Hepatocyte (in vitro differentiated cells): ENCODE measurements around the gene RENBP.

Source experiments
- EZH2 ChIP-seq: fragments of 200-600 bp; sonication (generic); IDR thresholded peaks from 2 replicates; pipeline ENCODE4 v1.6.1; 2016; ENCODE audit warnings: antibody characterized with exemption, mild to moderate bottlenecking, borderline replicate concordance
- EZH2phosphoT487 ChIP-seq: fragments of 200-600 bp; sonication (generic); IDR thresholded peaks from one replicate; pipeline ENCODE4 v1.6.1; 2018; ENCODE audit warnings: antibody characterized with exemption, mild to moderate bottlenecking, low read depth, moderate library complexity; ENCODE audit not compliant: unreplicated experiment, severe bottlenecking
- TF ChIP-seq, protein P1 (sequence below): fragments of 200-600 bp; sonication (generic); IDR thresholded peaks from 2 replicates; pipeline ENCODE4 v1.5.1; 2016; ENCODE audit warnings: antibody characterized with exemption, mild to moderate bottlenecking; ENCODE audit not compliant: poor library complexity

DNA sequence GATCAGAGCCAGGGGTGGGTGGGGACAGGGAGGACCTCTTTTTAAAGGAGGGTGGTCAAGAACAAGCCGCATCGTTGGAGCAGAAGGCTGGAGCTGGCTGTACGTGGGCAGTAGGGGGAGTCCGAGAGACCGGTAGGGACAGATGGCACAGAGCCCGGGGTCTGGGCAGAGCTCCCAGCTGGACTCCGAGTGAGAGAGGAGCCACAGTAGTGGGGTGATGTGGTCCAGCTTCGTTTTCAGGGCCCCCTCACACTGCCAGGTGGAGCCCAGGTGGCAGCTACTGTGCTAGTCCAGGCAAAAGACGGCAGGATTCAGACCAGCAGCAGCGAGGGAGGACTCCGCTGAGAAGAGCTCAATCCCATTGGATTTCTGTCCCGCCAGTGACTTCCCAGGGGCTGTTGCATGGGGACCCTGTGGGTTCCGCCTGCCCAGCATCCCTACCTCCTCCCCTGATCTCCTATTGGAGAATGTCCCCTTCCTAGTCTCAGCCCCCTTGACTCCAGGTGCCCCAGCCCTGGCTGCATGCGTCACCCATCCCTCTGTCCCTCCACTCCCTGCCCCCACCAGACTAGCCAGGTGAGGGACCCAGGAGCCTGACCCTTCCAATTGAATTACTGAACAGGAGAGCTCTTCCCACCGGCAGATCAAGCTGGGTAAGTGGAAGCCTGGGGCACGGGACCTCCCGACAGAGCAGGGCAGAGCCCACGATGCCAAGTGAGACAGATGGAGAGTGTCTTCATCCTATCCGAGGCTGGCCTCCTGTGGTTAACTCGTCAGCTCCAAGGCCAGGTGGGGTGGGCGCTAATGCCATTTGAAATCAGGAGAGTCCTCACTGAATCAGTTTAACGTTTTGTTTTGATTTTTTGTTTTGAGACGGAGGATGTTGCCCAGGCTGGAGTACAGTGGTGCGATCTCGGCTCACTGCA lies 21.2 kb downstream of the RENBP start:
- TF ChIP-seq, protein P1, sequence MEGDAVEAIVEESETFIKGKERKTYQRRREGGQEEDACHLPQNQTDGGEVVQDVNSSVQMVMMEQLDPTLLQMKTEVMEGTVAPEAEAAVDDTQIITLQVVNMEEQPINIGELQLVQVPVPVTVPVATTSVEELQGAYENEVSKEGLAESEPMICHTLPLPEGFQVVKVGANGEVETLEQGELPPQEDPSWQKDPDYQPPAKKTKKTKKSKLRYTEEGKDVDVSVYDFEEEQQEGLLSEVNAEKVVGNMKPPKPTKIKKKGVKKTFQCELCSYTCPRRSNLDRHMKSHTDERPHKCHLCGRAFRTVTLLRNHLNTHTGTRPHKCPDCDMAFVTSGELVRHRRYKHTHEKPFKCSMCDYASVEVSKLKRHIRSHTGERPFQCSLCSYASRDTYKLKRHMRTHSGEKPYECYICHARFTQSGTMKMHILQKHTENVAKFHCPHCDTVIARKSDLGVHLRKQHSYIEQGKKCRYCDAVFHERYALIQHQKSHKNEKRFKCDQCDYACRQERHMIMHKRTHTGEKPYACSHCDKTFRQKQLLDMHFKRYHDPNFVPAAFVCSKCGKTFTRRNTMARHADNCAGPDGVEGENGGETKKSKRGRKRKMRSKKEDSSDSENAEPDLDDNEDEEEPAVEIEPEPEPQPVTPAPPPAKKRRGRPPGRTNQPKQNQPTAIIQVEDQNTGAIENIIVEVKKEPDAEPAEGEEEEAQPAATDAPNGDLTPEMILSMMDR, result no peak
- TF ChIP-seq EZH2phosphoT487, result no peak
- TF ChIP-seq EZH2, result no peak
